Endothelial cell (in vitro differentiated cells): ENCODE results near the gene LRRC49. TPM values are rescaled to one million over a fixed set of nuclear protein-coding genes. Genes with fewer than 3 reads are reported as not detected.

Experiments
- DNase-seq: peaks from one replicate; pipeline ENCODE4 v3.0.0; 2021; ENCODE audit warnings: low spot score
- H3K27ac Mint-ChIP-seq: one replicate; pipeline ENCODE4 v1.8.0; 2021; ENCODE audit warnings: mixed read lengths, inconsistent platforms; ENCODE audit not compliant: unreplicated experiment
- H3K27me3 Mint-ChIP-seq: one replicate; pipeline ENCODE4 v1.8.0; 2021; ENCODE audit warnings: mild to moderate bottlenecking, moderate library complexity, mixed read lengths, inconsistent platforms; ENCODE audit not compliant: unreplicated experiment
- H3K36me3 Mint-ChIP-seq: one replicate; pipeline ENCODE4 v1.8.0; 2021; ENCODE audit warnings: mild to moderate bottlenecking, low read depth, mixed read lengths, inconsistent platforms; ENCODE audit not compliant: unreplicated experiment
- H3K4me1 Mint-ChIP-seq: one replicate; pipeline ENCODE4 v1.8.0; 2021; ENCODE audit warnings: mild to moderate bottlenecking, mixed read lengths, inconsistent platforms; ENCODE audit not compliant: unreplicated experiment
- H3K4me3 Mint-ChIP-seq: one replicate; pipeline ENCODE4 v1.8.0; 2021; ENCODE audit warnings: mild to moderate bottlenecking, mixed read lengths, inconsistent platforms; ENCODE audit not compliant: unreplicated experiment
- H3K9me3 Mint-ChIP-seq: one replicate; pipeline ENCODE4 v1.8.0; 2021; ENCODE audit warnings: mixed read lengths, inconsistent platforms; ENCODE audit not compliant: unreplicated experiment
- CTCF ChIP-seq: fragments of 200-600 bp; sonication (generic); IDR thresholded peaks from one replicate; pipeline ENCODE4 v1.5.0; 2021; ENCODE audit warnings: antibody characterized with exemption; ENCODE audit not compliant: unreplicated experiment
- long read RNA-seq: library from polyadenylated mRNA; unstranded; transcript quantifications from one replicate; pipeline ENCODE4 v2.0.0, GENCODE V29; 2020; ENCODE audit not compliant: unreplicated experiment
- total RNA-seq: library from RNA; stranded (reverse); fragmentation: NEBNext Ultra II Directional; extraction: Animal tissue kit (Norgen Biotek cat#: 25700); gene quantifications from one replicate; pipeline ENCODE4 v1.2.1, GENCODE V29; 2021; ENCODE audit not compliant: unreplicated experiment

The LRRC49 gene
- 4.2 TPM for total RNA-seq
- long read RNA-seq, partial matches to known transcripts: 1 of 3 reads
- long read RNA-seq, other reads (novel, unspliced or antisense): 2 of 3 reads

- Mint-ChIP-seq H3K27ac (peak within 1 kb of the TSS; percentile 97), H3K4me1 (peaks cover 11% of the 10 kb centered on the region), H3K27me3 (peaks cover 7% of the 10 kb centered on the region), H3K9me3 (no peaks in the 10 kb centered on the region), H3K36me3 (peaks cover 4% of the 10 kb centered on the region), H3K4me3 (peak within 1 kb of the TSS; percentile 98)
- no peak for TF ChIP-seq CTCF
- DNase-seq: peak; percentile 74
Observed at GRCh38 chr15:70892002-70892911, at the start of gene LRRC49, which contains the start of gene THAP10. TSS of gene LRRC49 (plus strand) at chr15:70892826. CDS start at chr15:70892895, 69 bp downstream. TSS of gene THAP10 (minus strand) at chr15:70892433. CDS start at chr15:70892272, 161 bp downstream.

GRCh38 chr15:70845602-70846360 lies 46.8 kb upstream of the LRRC49 start:
- Mint-ChIP-seq H3K4me1 (no peaks in the 10 kb centered on the region), H3K27ac (no peak overlapping the region), H3K4me3 (no peak overlapping the region), H3K27me3 (peaks cover 3% of the 10 kb centered on the region), H3K9me3 (no peaks in the 10 kb centered on the region), H3K36me3 (no peaks in the 10 kb centered on the region)
- no peak for DNase-seq
- no peak for TF ChIP-seq CTCF

- no peaks in the 10 kb centered on the region for H3K36me3 Mint-ChIP-seq
- H3K27me3 Mint-ChIP-seq: peaks cover 3% of the 10 kb centered on the region
- H3K4me3 Mint-ChIP-seq: no peak overlapping the region
- no peaks in the 10 kb centered on the region for H3K9me3 Mint-ChIP-seq
- H3K27ac Mint-ChIP-seq: no peak overlapping the region
- TF ChIP-seq CTCF: no peak
- DNase-seq: no peak
- H3K4me1 Mint-ChIP-seq: peaks cover 8% of the 10 kb centered on the region
Observed at GRCh38 chr15:70851889-70852288, 40.7 kb upstream of the LRRC49 start.

GRCh38 chr15:70852501-70853317 lies 39.9 kb upstream of the LRRC49 start:
- peaks cover 8% of the 10 kb centered on the region for H3K4me1 Mint-ChIP-seq
- no peak for TF ChIP-seq CTCF
- H3K9me3 Mint-ChIP-seq: no peaks in the 10 kb centered on the region
- H3K36me3 Mint-ChIP-seq: no peaks in the 10 kb centered on the region
- no peak for DNase-seq
- peaks cover 3% of the 10 kb centered on the region for H3K27me3 Mint-ChIP-seq
- H3K4me3 Mint-ChIP-seq: peak overlapping the region; percentile 90
- no peak overlapping the region for H3K27ac Mint-ChIP-seq
